HEK293 (cell line): ENCODE results near the gene IGFALS.

Source experiments
- CTCF ChIA-PET: fragments of 350-600 bp; formaldehyde crosslinking; extraction: SDS; loops from one replicate; lab custom pipeline; 2021; ENCODE audit warnings: antibody characterized with exemption; lab: Yijun Ruan, JAX
- POLR2A ChIA-PET: fragments of 300-600 bp; formaldehyde crosslinking; extraction: SDS; loops from one replicate; lab custom pipeline; 2020; ENCODE audit warnings: antibody characterized with exemption, inconsistent platforms; lab: Yijun Ruan, JAX
- H3K27ac ChIP-seq: fragments of 200-500 bp; sonication (Bioruptor generic); 2 replicates; pipeline ENCODE4 v1.5.1; 2014; ENCODE audit warnings: low read depth, low read length, control low read depth, inconsistent platforms; ENCODE audit errors: extremely low read depth
- H3K36me3 ChIP-seq, 2 experiments: fragments of 200-500 bp in 1 of 2; sonication (Bioruptor generic) in 1 of 2; 1 replicate in 1 of 2; 2 replicates in 1 of 2; pipeline ENCODE4 v1.5.1; 2014 to 2017; ENCODE audit warnings: inconsistent platforms in 2 of 2, low read length in 2 of 2; ENCODE audit not compliant: control insufficient read depth in 2 of 2, insufficient read depth in 1 of 2
- H3K4me1 ChIP-seq: fragments of 200-500 bp; sonication (Bioruptor generic); 2 replicates; pipeline ENCODE4 v1.5.1; 2014; ENCODE audit warnings: mild to moderate bottlenecking, low read length, inconsistent platforms; ENCODE audit not compliant: control insufficient read depth, insufficient read depth
- H3K4me3 ChIP-seq: 2 replicates; pipeline ENCODE4 v1.5.1; 2011; ENCODE audit warnings: low read depth, mild to moderate bottlenecking, control low read depth, low read length, moderate library complexity
- H3K9me3 ChIP-seq: fragments of 200-500 bp; sonication (Bioruptor generic); 2 replicates; pipeline ENCODE4 v1.5.1; 2014; ENCODE audit warnings: low read depth, low read length, inconsistent platforms; ENCODE audit not compliant: control insufficient read depth, insufficient read depth
- ATF2 ChIP-seq: fragments of 450-650 bp; formaldehyde crosslinking; IDR thresholded peaks from 2 replicates; pipeline ENCODE4 v1.5.1; 2016; ENCODE audit warnings: missing biosample characterization, missing genetic modification characterization, low read depth
- KLF16 ChIP-seq: fragments of 450-650 bp; formaldehyde crosslinking; IDR thresholded peaks from 2 replicates; pipeline ENCODE4 v1.5.1; 2017; ENCODE audit warnings: missing biosample characterization, missing genetic modification characterization
- PRDM4 ChIP-seq: fragments of 450-650 bp; formaldehyde crosslinking; IDR thresholded peaks from 2 replicates; pipeline ENCODE4 v1.5.1; 2017; ENCODE audit warnings: missing biosample characterization, missing genetic modification characterization
- SALL2 ChIP-seq: fragments of 450-650 bp; formaldehyde crosslinking; IDR thresholded peaks from 2 replicates; pipeline ENCODE4 v1.5.0; 2017; ENCODE audit warnings: missing biosample characterization, mild to moderate bottlenecking, missing genetic modification characterization, borderline replicate concordance
- SCRT2 ChIP-seq: fragments of 450-650 bp; formaldehyde crosslinking; IDR thresholded peaks from 2 replicates; pipeline ENCODE4 v1.5.1; 2016; ENCODE audit warnings: missing biosample characterization, missing genetic modification characterization
- ZBTB21 ChIP-seq: fragments of 450-650 bp; formaldehyde crosslinking; IDR thresholded peaks from 2 replicates; pipeline ENCODE4 v1.5.1; 2017; ENCODE audit warnings: missing biosample characterization, missing genetic modification characterization
- ZBTB48 ChIP-seq: fragments of 450-650 bp; formaldehyde crosslinking; IDR thresholded peaks from 2 replicates; pipeline ENCODE4 v1.5.1; 2016; ENCODE audit warnings: missing biosample characterization, missing genetic modification characterization
- ZBTB49 ChIP-seq: fragments of 450-650 bp; formaldehyde crosslinking; IDR thresholded peaks from 2 replicates; pipeline ENCODE4 v1.5.1; 2016; ENCODE audit warnings: missing biosample characterization, missing genetic modification characterization, low read depth
- ZBTB8A ChIP-seq: fragments of 450-650 bp; formaldehyde crosslinking; IDR thresholded peaks from 2 replicates; pipeline ENCODE4 v1.5.1; 2016; ENCODE audit warnings: missing biosample characterization, missing genetic modification characterization
- ZNF138 ChIP-seq: fragments of 450-650 bp; formaldehyde crosslinking; IDR thresholded peaks from 2 replicates; pipeline ENCODE4 v1.5.1; 2016; ENCODE audit warnings: missing biosample characterization, missing genetic modification characterization, borderline replicate concordance
- ZNF2 ChIP-seq: fragments of 450-650 bp; formaldehyde crosslinking; IDR thresholded peaks from 2 replicates; pipeline ENCODE4 v1.5.1; 2016; ENCODE audit warnings: missing biosample characterization, missing genetic modification characterization
- ZNF211 ChIP-seq: fragments of 450-650 bp; formaldehyde crosslinking; IDR thresholded peaks from 2 replicates; pipeline ENCODE4 v1.5.1; 2016; ENCODE audit warnings: low read depth, missing biosample characterization, missing genetic modification characterization
- ZNF449 ChIP-seq: fragments of 450-650 bp; formaldehyde crosslinking; IDR thresholded peaks from 2 replicates; pipeline ENCODE4 v1.5.1; 2017; ENCODE audit warnings: missing biosample characterization, mild to moderate bottlenecking, missing genetic modification characterization, moderate library complexity
- ZNF473 ChIP-seq: fragments of 450-650 bp; formaldehyde crosslinking; IDR thresholded peaks from 2 replicates; pipeline ENCODE4 v1.5.1; 2017; ENCODE audit warnings: missing biosample characterization, missing genetic modification characterization
- ZNF549 ChIP-seq: fragments of 450-650 bp; IDR thresholded peaks from 2 replicates; pipeline ENCODE4 v1.5.1; 2018; ENCODE audit warnings: missing biosample characterization, missing genetic modification characterization, mild to moderate bottlenecking, inconsistent platforms, moderate library complexity
- ZNF558 ChIP-seq: fragments of 450-650 bp; formaldehyde crosslinking; IDR thresholded peaks from 2 replicates; pipeline ENCODE4 v1.5.1; 2016; ENCODE audit warnings: missing biosample characterization, missing genetic modification characterization
- ZNF561 ChIP-seq: fragments of 450-650 bp; IDR thresholded peaks from 2 replicates; pipeline ENCODE4 v1.5.1; 2018; ENCODE audit warnings: missing biosample characterization, missing genetic modification characterization, borderline replicate concordance
- ZNF571 ChIP-seq: fragments of 450-650 bp; formaldehyde crosslinking; IDR thresholded peaks from 2 replicates; pipeline ENCODE4 v1.5.0; 2017; ENCODE audit warnings: missing biosample characterization, missing genetic modification characterization
- ZNF600 ChIP-seq: fragments of 450-650 bp; formaldehyde crosslinking; IDR thresholded peaks from 2 replicates; pipeline ENCODE4 v1.5.1; 2016; ENCODE audit warnings: missing biosample characterization, missing genetic modification characterization
- ZNF621 ChIP-seq: fragments of 450-650 bp; formaldehyde crosslinking; IDR thresholded peaks from 2 replicates; pipeline ENCODE4 v1.5.1; 2017; ENCODE audit warnings: missing biosample characterization, missing genetic modification characterization
- ZNF626 ChIP-seq: fragments of 450-650 bp; sonication (Bioruptor Pico); formaldehyde crosslinking; IDR thresholded peaks from 2 replicates; pipeline ENCODE4 v1.5.1; 2018; ENCODE audit warnings: missing biosample characterization, missing genetic modification characterization, inconsistent platforms
- ZNF639 ChIP-seq: fragments of 450-650 bp; formaldehyde crosslinking; IDR thresholded peaks from 2 replicates; pipeline ENCODE4 v1.5.1; 2016; ENCODE audit warnings: missing biosample characterization, missing genetic modification characterization

IGFALS gene

GRCh38 chr16:1759511-1759910 is 34.0 kb downstream of the IGFALS start:
- POLR2A ChIA-PET = no interaction called here
- no peaks in the 10 kb centered on the region for H3K4me1 ChIP-seq
- H3K4me3 ChIP-seq = no peak overlapping the region
- no peak overlapping the region for H3K27ac ChIP-seq
- TF ChIP-seq ZBTB8A = no peak
- TF ChIP-seq ZNF561 = no peak
- TF ChIP-seq ZNF558 (tag by site-specific recombination) = no peak
- no peak for TF ChIP-seq KLF16 (tag by site-specific recombination)
- no peak for TF ChIP-seq ZBTB49 (tag by site-specific recombination)
- no peak for TF ChIP-seq ZNF600 (tag by site-specific recombination)
- no peak for TF ChIP-seq ZNF626
- no peak for TF ChIP-seq ZNF138 (tag by site-specific recombination)
- no peak for TF ChIP-seq ZBTB48
- TF ChIP-seq ZNF621 (tag by site-specific recombination) = no peak
- no peak for TF ChIP-seq ATF2 (tag by site-specific recombination)
- no peak for TF ChIP-seq ZNF2 (tag by site-specific recombination)
- TF ChIP-seq ZNF639 (tag by site-specific recombination) = no peak
- TF ChIP-seq ZNF549 (tag by site-specific recombination) = no peak
- TF ChIP-seq ZNF211 (tag by site-specific recombination) = no peak
- no peak for TF ChIP-seq ZBTB21 (tag by site-specific recombination)
- TF ChIP-seq SALL2 (tag by site-specific recombination) = no peak
- TF ChIP-seq, all 188 proteins: peak for 0
- H3K36me3 ChIP-seq = peaks cover 0 to 69% of the 10 kb centered on the region in 2 experiments; a peak in 2 of 3 replicates
- no peaks in the 10 kb centered on the region for H3K9me3 ChIP-seq
- CTCF ChIA-PET = no interaction called here

GRCh38 chr16:1758923-1759322 is 34.6 kb downstream of the IGFALS start:
- POLR2A ChIA-PET = no interaction called here
- no peak overlapping the region for H3K27ac ChIP-seq
- H3K9me3 ChIP-seq = no peaks in the 10 kb centered on the region
- peaks cover 2 to 66% of the 10 kb centered on the region in 2 experiments; a peak in 2 of 3 replicates for H3K36me3 ChIP-seq
- no peak overlapping the region for H3K4me3 ChIP-seq
- H3K4me1 ChIP-seq = no peaks in the 10 kb centered on the region
- CTCF ChIA-PET = no interaction called here
- TF ChIP-seq ZNF449 (tag by site-specific recombination) (no peak), SCRT2 (tag by site-specific recombination) (no peak), PRDM4 (tag by site-specific recombination) (no peak), ZNF473 (no peak), ZNF571 (tag by site-specific recombination) (no peak), ZBTB8A (no peak)
